DMS153 treated with DMSO at 0.1 percent for 48 hours (cell line): ENCODE data around the gene HYAL1.

Source experiments
- DNase-seq: peaks from one replicate; lab custom pipeline; 2025; ENCODE audit not compliant: unreplicated experiment; lab: John Stamatoyannopoulos, UW

HYAL1 gene

DNA sequence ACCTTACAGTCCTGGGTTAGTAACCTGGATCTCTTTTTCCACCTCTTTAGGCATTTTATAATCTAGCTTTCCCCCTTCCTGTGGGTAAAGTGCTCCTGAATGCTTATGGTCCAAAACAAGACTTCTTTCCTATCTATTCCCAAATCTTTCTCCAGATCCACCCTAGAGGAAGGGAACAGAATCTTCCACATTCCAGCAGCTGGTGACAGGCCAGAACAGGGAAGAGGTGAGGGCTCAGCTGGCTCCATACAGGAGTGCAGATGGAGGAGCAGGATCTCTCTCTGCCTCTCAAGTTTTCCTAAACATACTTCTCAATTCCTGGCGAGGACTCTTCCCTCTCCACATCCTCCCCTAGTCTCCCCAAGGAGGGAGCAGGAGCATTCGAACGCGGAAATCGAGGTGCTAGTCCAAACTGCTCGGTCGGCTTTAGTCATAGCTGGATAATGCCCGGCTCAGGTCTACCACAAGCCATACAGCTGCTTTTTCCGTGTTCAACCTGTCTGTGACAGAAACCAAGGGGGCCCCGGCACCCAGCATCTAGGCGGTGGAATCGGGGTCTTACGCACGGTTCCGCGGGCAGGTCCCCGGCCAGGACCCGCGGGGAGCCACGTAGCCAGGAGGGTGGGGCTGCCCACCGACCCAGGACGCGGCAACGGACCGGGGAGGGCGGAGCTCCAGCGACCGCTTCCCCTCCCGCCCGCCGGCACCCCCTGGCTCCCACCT, 33.2 kb upstream of the HYAL1 start:
- DNase-seq, result no peak

DNA sequence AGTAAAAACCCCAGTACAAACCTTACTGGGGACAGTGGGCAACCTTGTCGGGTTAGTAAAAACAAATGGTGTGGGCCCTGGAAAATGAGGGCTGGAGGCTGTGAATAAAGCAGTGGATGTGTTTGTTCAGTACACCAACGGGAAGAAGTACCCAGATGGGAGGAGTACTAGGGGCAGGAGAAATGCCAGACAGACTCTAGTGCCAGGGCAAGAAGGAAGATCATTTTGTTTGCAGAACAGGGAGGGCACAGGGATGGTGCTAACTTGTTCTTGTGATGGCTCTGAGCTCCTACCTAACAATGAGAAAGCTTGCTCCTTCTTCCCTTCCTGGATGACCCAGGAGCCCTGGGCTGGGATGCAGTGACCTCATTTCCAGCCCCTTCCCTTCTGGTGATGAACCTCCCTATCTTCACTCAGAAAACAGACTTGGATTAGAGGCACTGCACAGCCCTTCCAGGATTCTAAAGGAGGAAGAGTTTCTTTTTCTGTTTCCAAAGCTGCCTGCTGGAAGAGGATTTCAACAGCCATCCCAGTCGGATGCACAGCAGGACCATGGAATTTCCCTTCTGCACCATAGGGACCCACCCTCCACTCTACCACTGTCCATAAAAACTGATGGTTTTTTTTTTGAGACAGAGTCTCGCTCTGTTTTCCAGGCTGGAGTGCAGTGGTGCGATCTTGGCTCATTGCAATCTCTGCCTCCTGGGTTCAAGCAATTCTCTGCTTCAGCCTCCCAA, 31.1 kb upstream of the HYAL1 start:
- DNase-seq, result no peak

DNA sequence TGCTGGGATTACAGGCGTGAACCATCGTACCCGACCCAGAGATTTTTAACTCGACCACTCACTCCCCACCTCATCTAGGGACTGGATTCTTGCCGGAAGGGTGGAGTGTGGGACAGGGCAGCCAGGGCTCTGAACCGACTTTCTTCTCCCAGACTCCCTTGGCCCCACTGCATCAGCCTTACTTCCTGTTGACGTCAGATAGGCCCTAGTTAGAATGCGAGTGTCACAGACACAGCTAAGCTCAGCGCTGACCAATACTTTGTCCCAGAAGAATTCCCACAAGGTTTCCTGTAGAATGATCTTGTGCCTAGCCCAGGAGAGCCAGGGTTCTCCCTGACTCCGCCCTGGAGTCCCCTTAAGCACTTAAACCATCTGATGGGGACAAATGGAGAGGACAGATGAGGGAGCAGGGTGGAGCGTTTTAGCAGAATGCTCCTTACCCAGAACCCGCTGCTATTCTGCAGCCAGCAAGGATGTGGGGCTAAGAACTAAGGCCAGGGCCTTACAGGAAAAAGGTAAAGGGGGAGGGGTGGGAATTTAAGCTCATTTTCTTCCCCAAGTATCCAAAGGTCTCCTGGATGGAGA, 30.5 kb upstream of the HYAL1 start:
- no peak for DNase-seq

DNA sequence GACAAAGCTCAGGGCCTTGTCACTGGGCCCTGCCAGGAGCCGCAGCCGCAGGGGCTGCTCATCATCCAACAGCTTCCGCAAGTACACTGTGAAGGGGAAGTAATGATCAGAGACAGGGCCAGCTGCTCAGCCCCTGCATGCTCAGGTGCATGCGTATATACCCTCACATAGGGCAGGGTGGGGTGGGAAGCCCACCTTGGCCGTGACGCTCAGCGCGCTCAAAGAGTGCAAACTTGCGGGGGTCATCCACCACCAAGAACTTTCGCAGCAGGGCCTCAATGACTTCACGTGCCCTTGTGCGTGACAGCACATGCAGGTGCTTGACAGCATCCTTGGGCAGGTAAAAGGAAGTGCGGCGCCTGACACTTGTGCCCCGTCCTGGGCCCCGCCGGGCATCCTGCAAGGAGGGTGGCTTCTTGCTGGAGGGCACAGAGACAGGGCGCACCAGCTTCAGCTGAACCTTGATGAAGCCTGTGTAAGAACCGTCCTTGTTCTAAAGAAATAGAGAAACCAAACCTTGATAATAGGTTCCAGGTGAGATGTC, 28.1 kb upstream of the HYAL1 start:
- no peak for DNase-seq

DNA sequence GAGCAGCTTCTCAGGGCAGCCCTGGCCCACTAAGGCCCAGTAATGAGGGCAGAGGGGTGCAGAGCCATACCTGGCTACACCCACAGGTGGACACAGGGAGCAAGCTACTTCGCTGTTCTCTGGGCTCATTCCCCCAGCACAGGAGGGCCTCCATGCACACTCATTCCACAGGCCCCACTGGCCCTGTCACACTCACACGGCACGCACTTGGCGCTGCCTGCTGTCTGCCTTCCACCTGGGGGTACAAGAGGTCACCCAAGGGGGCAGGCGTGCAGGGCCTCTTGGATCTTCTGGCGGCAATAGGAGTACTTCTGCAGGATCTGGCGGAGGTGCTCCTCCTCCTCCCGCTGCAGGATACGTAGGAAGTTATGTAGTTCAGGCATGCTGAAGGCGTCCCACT, 27.0 kb upstream of the HYAL1 start:
- DNase-seq, result no peak

DNA sequence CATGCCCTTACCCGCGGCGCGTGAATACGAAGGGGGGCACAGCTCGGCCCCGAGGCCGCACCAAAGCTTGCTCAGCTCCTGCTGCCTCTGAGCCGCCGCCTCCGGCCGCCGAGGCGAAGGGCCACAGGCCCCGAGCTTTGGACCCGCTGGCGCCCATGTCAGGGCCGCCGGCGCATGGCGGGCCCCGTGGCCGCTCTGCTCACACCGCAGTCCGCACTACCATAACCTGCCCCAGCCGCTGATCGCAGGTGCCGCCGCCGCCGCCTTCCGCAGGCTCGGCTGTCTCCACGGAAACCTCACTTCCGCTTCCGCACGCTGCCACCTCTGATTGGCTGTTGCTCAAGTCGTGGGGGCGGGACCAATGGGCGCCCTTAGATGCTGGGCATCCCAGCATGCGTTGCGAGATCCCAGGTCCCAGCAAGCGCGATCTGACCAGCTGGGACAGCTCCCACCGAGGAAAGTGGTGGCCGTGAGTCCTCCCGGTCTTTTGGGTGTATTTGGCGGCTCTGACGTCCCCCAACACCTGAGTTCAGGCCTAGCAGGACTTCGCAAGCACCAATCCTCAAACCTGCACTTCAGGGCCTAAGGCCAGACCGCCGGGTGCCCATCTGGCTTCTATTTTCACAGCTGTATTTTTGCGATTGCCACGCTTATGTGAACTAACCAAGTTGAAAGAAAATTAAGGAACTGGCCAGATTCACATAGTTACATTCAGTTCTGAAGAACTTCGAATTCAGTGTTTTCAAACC, 24.7 kb upstream of the HYAL1 start, which contains the start of gene TUSC2:
Gene TUSC2, minus strand, starts transcription at position 281 of the 749 bp plus-strand sequence. Its CDS starts 124 bp downstream, at position 157.
- peak; percentile 67 for DNase-seq

DNA sequence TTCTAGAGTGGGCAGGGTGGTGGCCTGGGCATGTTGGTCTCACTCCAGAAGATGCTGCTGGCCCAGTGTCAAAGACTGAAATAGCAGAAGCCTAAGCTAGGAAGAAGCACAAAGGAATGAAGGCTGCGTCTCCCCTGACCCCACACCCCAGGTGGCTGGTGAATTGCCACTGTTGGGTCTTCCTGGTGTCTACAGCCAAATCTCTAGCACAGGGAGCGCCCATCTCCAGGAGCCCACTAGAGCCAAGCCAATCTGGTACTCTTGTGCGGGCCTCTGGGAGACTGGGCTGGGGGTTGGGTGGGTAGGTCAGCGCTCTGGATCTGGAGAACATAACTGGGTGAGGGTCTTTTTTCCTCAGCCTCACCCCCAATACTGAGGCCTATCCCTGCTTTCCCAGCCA, 23.8 kb upstream of the HYAL1 start:
- no peak for DNase-seq

DNA sequence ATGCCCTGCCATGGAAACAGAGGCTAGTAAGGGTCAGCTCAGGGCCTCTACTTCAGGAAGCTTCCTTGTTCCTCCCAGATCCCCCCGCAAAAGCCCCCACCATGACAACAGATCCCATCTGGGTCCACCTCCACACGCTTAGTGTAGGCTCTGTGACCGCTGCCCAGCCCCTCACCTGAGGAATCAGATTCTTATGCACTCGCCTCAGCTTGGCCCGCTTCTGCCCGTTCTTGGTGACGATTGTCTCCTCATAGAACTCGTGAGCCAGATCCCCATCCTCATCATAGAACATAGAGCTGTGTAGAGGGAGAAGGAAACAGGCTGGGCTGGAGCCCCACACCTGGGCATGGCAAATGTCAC, 22.8 kb upstream of the HYAL1 start:
- no peak for DNase-seq

DNA sequence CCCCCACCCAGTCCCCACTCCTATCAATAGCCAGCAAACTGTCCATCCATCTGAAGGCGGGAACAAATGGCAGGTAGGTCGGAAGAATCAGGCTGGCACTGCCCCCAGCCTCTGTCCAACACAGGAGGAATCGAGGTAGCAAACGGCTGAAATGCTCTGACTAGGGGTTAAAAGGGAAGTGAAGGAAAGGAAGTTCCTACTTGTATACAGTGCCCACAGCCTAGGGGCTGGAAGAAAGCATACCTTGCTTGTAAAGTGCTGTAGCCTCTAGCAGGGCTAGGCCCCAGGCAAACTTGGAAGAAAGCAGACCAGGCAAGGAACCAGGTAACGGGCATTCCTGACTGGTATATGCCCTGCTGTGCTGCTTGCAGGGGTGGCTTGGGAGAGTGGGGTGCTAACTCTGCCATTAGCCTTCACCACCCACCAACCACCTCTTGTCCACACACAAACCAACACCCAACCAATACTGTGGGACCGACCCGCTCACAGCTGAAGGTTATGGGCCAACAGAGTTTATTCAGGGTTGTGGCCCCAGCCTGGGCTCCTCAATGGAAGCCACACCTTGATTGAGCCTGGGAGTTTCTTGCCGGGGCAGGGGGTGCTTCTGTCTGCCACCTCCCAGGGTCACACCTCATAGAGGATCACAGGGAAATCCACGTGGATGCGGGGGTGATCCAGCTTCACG, 22.3 kb upstream of the HYAL1 start:
- DNase-seq, result no peak

DNA sequence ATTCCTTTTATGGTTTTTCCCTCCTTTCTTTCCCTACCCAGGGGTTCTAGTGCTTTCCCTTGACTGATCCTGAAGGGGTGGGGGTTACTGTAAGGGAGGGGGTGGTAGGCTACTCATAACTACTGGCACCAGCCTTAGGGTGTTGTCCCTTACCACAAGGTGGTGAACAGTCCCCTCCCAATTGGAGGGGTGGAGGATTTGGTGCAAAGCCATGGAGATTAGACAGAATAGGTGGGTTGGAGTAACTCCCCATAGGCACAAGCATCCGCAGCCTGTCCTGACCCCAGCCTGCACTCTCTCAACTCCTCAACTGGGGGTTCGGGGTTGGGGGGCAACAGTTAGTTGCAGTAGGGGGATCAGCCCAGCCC, 21.7 kb upstream of the HYAL1 start:
- DNase-seq, result no peak

DNA sequence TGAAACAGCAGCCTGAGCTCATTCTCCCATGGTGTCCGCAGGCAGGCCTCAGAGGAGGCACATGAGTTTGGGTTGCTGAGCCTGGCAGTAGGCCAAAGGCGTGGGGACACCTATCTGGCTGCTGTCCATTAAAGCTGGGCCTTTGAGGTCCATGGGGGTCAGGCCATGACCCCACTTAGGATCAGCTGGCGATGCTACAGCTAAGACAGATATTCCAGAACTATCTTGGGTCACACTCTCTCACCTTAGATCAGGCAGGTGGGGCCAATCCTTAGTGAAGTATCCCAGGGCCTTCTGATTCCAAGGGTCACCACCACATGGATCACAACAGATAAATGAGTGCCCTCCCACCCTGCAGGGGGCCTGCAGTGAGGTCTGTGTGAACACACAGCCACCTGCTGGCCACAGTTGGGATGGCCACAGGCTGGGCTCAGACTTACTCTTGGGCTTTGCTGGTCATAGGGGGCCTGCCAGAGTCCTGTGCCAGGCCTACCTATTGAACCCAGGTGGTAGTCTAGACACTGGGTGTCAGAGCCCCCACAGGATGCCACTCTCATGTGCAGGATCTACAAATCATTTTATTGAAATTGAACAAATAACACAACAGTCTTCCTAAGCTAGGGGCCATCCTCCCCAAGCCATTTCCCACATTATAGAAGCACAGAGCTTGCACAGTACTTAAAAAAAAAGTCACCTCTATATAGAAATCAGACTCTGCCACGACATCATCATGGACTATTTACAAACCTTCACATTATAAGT, 21.2 kb upstream of the HYAL1 start:
- no peak for DNase-seq

DNA sequence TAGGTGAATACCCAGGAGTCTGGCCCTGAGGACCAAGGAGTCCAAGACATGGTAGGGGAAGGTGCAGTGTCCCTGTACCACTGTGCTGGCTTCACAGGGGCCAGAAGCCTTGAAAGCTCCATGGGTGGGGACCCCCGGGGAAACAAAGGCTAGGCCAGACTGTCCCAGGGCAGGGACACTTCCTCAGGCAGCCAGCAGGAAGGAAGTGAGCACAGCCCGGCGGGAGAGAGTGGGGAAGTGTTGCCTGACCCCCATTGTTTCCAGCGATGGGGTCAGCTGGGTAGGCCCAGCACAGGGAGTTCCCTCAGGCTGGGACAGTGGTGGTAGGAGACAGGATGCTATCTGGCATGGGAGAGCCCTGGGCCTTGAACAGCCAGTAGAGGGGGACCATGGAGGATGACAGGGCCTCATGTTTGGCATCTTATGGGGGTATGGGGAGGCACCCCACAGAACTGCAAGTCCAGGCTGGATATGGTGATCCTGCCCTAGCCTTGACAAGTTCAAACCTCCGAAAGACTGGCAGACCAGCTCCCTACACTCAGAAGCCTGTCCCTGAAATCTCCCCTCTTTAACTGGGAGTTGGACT, 20.3 kb upstream of the HYAL1 start:
- no peak for DNase-seq

DNA sequence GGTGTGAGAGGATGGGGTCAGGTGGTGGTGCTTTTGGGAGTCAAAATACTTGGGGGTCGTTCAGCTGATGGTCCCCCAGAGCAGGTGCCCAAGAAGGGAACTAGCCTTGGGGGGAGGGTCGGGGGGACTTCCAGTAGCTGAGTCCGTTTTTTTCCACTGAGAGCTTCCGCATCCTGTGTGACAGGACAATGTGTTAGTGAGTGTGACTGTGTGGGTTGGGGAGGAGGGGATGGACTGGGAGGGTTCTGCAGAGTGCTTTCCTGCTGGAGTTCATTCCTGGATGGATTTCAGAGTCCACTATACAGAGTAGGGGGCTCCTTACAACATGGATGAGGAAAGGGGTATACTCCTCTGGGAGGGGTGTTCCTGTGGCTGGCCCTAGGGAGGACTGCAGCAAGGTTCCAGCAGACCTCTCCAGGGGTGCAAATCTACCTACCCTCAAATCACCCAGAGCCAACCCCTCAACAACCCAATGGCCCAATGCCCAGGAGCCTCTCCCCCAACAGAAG, 19.8 kb upstream of the HYAL1 start:
- DNase-seq, result peak; percentile 14

DNA sequence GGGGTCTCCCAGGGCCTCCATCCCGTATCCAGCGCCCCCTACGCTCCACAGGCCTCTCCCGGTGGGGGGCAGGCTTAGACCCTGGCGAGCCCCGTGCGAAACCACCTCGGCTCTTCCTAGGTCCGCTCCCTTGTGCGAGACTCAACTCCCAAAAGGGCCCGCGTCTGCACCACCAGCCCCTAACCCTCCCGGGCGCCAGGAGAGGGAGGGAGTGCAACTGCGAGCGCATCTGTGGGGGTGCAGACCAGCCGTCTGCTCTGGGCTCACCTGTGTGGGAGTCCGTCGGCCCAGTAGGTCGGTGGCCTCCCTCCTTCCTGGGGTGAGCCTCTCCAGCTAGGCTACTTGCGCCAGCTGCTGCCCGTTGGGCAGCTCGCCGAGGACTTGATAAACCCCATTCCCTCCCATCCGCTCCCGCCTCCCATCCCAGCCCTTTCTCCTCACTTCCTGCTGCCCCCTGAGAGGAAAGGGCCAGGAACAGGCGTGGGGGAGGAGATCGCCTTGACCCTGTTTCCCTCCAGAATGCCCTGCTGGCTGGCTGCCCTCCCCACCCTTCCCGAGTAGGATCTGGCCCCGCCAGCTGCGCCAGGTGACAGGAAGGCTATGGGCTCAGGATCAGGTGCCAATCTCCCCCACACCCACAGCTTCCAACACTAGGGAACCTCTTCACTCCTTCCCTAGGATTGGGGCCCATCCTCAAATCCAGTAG, 19.2 kb upstream of the HYAL1 start, which contains the start of gene HYAL2:
Gene HYAL2, minus strand, starts transcription at position 360 of the 706 bp plus-strand sequence. CDS start 2,256 bp downstream, outside the sequence.
- DNase-seq, result peak; percentile 14

DNA sequence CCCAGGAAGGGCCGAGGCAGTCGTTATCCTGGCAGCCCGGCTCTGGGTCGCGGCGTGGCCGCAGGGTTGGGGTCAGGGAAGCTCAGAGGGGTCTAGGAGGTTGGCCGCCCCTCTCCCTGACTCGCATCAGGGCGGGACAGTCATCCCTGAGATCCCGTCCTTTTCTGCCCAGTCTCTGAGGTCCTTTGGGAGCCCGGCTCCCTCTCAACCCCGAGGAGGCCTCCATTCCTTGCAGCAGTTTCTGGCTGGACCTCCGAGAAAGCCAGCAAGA, 18.7 kb upstream of the HYAL1 start:
- no peak for DNase-seq

DNA sequence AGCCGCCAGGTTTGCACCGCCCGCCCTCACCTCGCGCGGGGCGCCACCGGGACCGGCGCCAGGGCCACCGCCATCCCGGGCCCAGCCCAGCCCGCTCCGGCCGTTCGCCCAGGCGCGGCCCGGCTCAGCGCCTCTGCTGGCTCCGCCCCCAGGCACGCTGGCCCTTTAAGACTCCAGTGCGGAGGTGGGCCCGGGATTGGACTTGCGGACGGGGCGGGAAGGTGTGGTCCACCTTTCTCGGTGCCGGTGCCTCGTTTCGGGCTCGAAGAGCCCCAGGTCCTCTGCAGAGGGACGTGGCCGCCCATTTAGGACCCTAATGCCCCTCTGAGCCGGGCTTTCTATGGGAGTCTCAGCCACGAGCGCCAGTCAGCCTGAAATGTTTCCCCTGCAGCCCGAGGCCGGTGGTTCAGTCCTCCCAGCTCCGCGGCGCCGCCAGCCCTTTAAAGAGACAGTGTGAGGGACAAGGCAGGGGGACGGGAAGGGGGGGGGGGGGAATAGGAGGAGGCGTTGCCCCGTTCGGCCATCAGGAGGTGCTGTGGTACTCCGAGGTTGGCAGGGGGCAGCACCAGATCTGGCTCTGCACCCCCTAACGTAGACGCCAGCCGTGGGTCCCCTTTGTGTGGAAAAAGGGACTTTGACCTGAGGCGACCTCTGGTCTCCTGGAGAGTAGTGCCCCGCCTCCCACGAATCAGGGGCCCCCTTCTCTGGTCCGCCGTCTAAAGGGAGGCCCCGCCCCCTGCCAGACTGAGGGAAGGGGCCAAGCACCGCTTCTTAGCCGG, 18.2 kb upstream of the HYAL1 start:
- DNase-seq, result peak; percentile 18

DNA sequence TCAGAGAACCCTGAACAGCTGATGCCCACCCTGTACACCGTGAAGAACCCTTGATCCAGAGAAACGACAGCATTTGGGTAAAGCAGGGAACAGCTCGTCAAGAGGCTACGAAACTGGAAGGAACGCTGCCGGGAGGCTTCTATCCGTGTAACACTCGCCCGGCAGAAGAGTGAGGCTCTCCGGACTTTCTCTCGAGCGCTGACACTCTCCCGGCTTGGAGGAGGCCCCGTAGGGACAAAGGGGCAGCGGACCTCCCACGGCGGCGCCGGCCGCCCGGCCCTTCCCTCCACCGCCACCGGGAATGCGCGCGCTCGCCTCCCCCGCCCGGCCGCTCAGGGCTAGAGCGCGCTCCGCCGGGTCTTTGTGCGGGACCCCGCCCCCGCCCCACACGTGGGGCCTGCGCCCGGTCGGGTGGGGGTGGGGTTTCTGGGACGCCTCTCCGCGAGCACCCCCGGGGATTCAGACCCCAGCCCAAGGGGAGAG, 17.5 kb upstream of the HYAL1 start:
- no peak for DNase-seq
